GM12878 (cell line): ENCODE measurements around the gene EIF3D.

Experiments used
- BHLHE40 ChIP-seq, 2 experiments: fragments of 450-650 bp in 1 of 2; IDR thresholded peaks; 2 replicates each; pipeline ENCODE4 v1.6.1; 2011 to 2017; ENCODE audit warnings: low read depth in 2 of 2, borderline replicate concordance in 1 of 2, improper control_type of control experiment in 1 of 2, low read length in 1 of 2, mild to moderate bottlenecking in 1 of 2
- EZH2 ChIP-seq: IDR thresholded peaks from 2 replicates; pipeline ENCODE4 v1.6.1; 2012; ENCODE audit warnings: low read depth, mild to moderate bottlenecking, control low read depth, inconsistent platforms, low read length, borderline replicate concordance; ENCODE audit not compliant: control insufficient read depth
- NR2C1 ChIP-seq: fragments of 450-650 bp; IDR thresholded peaks from 2 replicates; pipeline ENCODE4 v1.6.1; 2017; ENCODE audit warnings: antibody characterized with exemption, mild to moderate bottlenecking, moderate library complexity
- NR2C2 ChIP-seq: IDR thresholded peaks from 2 replicates; pipeline ENCODE4 v1.6.1; 2011; ENCODE audit warnings: borderline replicate concordance, low read depth; ENCODE audit not compliant: control insufficient read depth, insufficient read length
- POLR2A ChIP-seq: IDR thresholded peaks from 2 replicates; pipeline ENCODE4 v1.6.1; 2011; ENCODE audit warnings: low read depth, mild to moderate bottlenecking, low read length
- POLR2AphosphoS5 ChIP-seq: IDR thresholded peaks from 2 replicates; pipeline ENCODE4 v1.6.1; 2011; ENCODE audit warnings: mild to moderate bottlenecking, low read length, inconsistent platforms
- RBBP5 ChIP-seq: fragments of 200-600 bp; sonication (generic); conservative IDR thresholded peaks from 2 replicates; pipeline ENCODE4 v1.6.1; 2016
- SIX5 ChIP-seq: IDR thresholded peaks from 2 replicates; pipeline ENCODE4 v1.6.1; 2011; ENCODE audit warnings: mild to moderate bottlenecking, low read depth, low read length, moderate library complexity; ENCODE audit not compliant: severe bottlenecking
- SMARCA5 ChIP-seq: fragments of 450-650 bp; IDR thresholded peaks from 2 replicates; pipeline ENCODE4 v1.6.1; 2017; ENCODE audit warnings: mild to moderate bottlenecking
- SMC3 ChIP-seq: IDR thresholded peaks from 2 replicates; pipeline ENCODE4 v1.6.1; 2011; ENCODE audit warnings: low read length, improper control_type of control experiment, borderline replicate concordance
- TF ChIP-seq, protein P1 (sequence below): fragments of 450-650 bp; IDR thresholded peaks from 2 replicates; pipeline ENCODE4 v1.6.1; 2016; ENCODE audit warnings: mild to moderate bottlenecking, moderate library complexity, borderline replicate concordance
- TF ChIP-seq, protein P2 (sequence below), 3 experiments: IDR thresholded peaks in 2 of 3; conservative IDR thresholded peaks in 1 of 3; 2 replicates each; pipeline ENCODE4 v1.5.1; 2011; ENCODE audit warnings: low read depth in 3 of 3, low read length in 3 of 3, mild to moderate bottlenecking in 3 of 3, control low read depth in 2 of 3, moderate library complexity in 2 of 3, inconsistent platforms in 1 of 3, mixed read lengths in 1 of 3; ENCODE audit not compliant: control insufficient read depth in 2 of 3, insufficient read depth in 1 of 3; ENCODE audit errors: extremely low read depth in 1 of 3
- TF ChIP-seq, protein P3 (sequence below): fragments of 450-650 bp; IDR thresholded peaks from 2 replicates; pipeline ENCODE4 v1.6.1; 2018; ENCODE audit warnings: mild to moderate bottlenecking, low read depth, moderate library complexity; ENCODE audit not compliant: partially characterized antibody

DNA sequence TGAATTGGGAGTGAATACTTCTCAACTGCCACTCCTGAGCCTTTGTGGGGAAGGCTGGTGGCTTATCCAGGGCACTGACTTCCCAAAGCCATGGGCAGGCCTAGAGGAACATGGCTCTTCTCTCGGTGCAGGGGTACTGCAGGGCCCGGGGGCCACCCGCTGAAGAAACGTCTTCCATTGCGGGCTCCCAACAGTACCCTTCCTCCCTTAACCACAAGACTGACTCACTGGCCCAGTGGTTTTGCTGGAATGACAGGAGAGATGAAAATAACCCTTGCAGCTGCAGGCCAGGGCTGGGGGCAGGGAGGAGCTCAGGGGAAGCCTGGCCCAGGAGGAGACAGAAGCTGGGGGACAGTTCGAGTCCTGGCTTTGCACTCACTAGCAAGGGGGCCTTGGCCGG lies 61.0 kb downstream of the EIF3D start:
- TF ChIP-seq SMC3 (no peak), POLR2AphosphoS5 (no peak), NR2C1 (no peak), EZH2 (no peak), SMARCA5 (no peak), NR2C2 (no peak), RBBP5 (no peak), SIX5 (no peak), POLR2A (no peak), BHLHE40 (IDR thresholded peaks at IDR 0.05; ENCODE audit: borderline replicate concordance in 1 of 2, low read depth in 2 of 2, low read length in 1 of 2) (no peak)
- TF ChIP-seq, protein P1, sequence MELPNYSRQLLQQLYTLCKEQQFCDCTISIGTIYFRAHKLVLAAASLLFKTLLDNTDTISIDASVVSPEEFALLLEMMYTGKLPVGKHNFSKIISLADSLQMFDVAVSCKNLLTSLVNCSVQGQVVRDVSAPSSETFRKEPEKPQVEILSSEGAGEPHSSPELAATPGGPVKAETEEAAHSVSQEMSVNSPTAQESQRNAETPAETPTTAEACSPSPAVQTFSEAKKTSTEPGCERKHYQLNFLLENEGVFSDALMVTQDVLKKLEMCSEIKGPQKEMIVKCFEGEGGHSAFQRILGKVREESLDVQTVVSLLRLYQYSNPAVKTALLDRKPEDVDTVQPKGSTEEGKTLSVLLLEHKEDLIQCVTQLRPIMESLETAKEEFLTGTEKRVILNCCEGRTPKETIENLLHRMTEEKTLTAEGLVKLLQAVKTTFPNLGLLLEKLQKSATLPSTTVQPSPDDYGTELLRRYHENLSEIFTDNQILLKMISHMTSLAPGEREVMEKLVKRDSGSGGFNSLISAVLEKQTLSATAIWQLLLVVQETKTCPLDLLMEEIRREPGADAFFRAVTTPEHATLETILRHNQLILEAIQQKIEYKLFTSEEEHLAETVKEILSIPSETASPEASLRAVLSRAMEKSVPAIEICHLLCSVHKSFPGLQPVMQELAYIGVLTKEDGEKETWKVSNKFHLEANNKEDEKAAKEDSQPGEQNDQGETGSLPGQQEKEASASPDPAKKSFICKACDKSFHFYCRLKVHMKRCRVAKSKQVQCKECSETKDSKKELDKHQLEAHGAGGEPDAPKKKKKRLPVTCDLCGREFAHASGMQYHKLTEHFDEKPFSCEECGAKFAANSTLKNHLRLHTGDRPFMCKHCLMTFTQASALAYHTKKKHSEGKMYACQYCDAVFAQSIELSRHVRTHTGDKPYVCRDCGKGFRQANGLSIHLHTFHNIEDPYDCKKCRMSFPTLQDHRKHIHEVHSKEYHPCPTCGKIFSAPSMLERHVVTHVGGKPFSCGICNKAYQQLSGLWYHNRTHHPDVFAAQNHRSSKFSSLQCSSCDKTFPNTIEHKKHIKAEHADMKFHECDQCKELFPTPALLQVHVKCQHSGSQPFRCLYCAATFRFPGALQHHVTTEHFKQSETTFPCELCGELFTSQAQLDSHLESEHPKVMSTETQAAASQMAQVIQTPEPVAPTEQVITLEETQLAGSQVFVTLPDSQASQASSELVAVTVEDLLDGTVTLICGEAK: no peak
- TF ChIP-seq, protein P2, sequence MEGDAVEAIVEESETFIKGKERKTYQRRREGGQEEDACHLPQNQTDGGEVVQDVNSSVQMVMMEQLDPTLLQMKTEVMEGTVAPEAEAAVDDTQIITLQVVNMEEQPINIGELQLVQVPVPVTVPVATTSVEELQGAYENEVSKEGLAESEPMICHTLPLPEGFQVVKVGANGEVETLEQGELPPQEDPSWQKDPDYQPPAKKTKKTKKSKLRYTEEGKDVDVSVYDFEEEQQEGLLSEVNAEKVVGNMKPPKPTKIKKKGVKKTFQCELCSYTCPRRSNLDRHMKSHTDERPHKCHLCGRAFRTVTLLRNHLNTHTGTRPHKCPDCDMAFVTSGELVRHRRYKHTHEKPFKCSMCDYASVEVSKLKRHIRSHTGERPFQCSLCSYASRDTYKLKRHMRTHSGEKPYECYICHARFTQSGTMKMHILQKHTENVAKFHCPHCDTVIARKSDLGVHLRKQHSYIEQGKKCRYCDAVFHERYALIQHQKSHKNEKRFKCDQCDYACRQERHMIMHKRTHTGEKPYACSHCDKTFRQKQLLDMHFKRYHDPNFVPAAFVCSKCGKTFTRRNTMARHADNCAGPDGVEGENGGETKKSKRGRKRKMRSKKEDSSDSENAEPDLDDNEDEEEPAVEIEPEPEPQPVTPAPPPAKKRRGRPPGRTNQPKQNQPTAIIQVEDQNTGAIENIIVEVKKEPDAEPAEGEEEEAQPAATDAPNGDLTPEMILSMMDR (IDR thresholded peaks at IDR 0.05 in 2 of 3, conservative IDR thresholded peaks at IDR 0.05 in 1 of 3; ENCODE audit: control insufficient read depth in 2 of 3, extremely low read depth in 1 of 3, insufficient read depth in 1 of 3, low read depth in 3 of 3, low read length in 3 of 3): no peak
- TF ChIP-seq, protein P3, sequence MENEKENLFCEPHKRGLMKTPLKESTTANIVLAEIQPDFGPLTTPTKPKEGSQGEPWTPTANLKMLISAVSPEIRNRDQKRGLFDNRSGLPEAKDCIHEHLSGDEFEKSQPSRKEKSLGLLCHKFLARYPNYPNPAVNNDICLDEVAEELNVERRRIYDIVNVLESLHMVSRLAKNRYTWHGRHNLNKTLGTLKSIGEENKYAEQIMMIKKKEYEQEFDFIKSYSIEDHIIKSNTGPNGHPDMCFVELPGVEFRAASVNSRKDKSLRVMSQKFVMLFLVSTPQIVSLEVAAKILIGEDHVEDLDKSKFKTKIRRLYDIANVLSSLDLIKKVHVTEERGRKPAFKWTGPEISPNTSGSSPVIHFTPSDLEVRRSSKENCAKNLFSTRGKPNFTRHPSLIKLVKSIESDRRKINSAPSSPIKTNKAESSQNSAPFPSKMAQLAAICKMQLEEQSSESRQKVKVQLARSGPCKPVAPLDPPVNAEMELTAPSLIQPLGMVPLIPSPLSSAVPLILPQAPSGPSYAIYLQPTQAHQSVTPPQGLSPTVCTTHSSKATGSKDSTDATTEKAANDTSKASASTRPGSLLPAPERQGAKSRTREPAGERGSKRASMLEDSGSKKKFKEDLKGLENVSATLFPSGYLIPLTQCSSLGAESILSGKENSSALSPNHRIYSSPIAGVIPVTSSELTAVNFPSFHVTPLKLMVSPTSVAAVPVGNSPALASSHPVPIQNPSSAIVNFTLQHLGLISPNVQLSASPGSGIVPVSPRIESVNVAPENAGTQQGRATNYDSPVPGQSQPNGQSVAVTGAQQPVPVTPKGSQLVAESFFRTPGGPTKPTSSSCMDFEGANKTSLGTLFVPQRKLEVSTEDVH: no peak
